Measurements from ENCODE around the gene GAREM1.
A peak's percentile ranks its signal among the peaks of the same experiment; 100 is the strongest.

GRCh38 chr18:32380559-32380958 lies 90.1 kb downstream of the GAREM1 start:
- TF ChIP-seq CTCF (IDR thresholded peaks at IDR 0.05) (peak; percentile 12), EZH2phosphoT487 (IDR thresholded peaks at IDR 0.05) (no peak)

Data from neural progenitor cell (in vitro differentiated cells).